ENCODE data around the gene ADISSP.

Gene ADISSP

DNA sequence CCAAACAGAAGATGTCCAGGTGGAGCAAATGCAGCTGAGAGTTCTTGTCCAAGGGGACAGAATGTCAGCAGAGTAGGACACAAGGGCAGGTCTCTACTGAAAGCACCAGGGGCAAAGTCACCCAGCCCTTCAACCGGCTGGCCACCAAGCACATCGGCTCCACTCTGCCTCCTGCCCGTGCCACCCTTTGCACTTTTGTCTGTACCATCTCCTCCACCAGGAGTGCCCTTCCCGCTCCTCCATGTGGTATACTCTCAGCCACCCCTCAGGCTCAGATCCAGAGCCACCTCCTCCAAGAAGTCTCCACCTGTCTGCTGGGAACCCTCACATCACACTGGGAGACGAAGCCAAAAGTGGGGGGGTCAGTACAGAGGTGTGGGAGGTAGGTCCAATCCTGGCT, 39.2 kb downstream of the ADISSP start:
- TF ChIP-seq, protein P1, sequence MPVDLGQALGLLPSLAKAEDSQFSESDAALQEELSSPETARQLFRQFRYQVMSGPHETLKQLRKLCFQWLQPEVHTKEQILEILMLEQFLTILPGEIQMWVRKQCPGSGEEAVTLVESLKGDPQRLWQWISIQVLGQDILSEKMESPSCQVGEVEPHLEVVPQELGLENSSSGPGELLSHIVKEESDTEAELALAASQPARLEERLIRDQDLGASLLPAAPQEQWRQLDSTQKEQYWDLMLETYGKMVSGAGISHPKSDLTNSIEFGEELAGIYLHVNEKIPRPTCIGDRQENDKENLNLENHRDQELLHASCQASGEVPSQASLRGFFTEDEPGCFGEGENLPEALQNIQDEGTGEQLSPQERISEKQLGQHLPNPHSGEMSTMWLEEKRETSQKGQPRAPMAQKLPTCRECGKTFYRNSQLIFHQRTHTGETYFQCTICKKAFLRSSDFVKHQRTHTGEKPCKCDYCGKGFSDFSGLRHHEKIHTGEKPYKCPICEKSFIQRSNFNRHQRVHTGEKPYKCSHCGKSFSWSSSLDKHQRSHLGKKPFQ (tag by site-specific recombination; IDR thresholded peaks at IDR 0.05), result no peak
- TF ChIP-seq ZNF776 (tag by site-specific recombination; IDR thresholded peaks at IDR 0.05; ENCODE audit: borderline replicate concordance), result no peak
- no peak for TF ChIP-seq ZNF623 (tag by site-specific recombination; IDR thresholded peaks at IDR 0.05)
- TF ChIP-seq ZNF792 (tag by site-specific recombination; IDR thresholded peaks at IDR 0.05), result no peak
- TF ChIP-seq ZNF660 (tag by site-specific recombination; IDR thresholded peaks at IDR 0.05), result no peak
- TF ChIP-seq, protein P2, sequence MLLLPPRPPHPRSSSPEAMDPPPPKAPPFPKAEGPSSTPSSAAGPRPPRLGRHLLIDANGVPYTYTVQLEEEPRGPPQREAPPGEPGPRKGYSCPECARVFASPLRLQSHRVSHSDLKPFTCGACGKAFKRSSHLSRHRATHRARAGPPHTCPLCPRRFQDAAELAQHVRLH (tag by site-specific recombination; IDR thresholded peaks at IDR 0.05), result no peak
- no peak for TF ChIP-seq FEZF1 (tag by site-specific recombination; IDR thresholded peaks at IDR 0.05)
- CTCF ChIA-PET, result interaction anchor here (0.7 to 1.1 kb wide), 3 partner anchors 17 to 81 kb away, joined by 3 to 6 read pairs (median 3); no protein-coding TSS in a partner anchor
- H3K36me3 ChIP-seq (ENCODE audit: control insufficient read depth in 2 of 2, insufficient read depth in 1 of 2, low read length in 2 of 2), result no peaks in the 10 kb centered on the region
- H3K9me3 ChIP-seq (ENCODE audit: control insufficient read depth, insufficient read depth, low read depth, low read length), result no peaks in the 10 kb centered on the region
- H3K27ac ChIP-seq (ENCODE audit: extremely low read depth, low read depth, low read length), result no peak overlapping the region
- POLR2A ChIA-PET, result no interaction called here
- H3K4me1 ChIP-seq (ENCODE audit: control insufficient read depth, insufficient read depth, low read length), result peaks cover 10% of the 10 kb centered on the region
- no peak overlapping the region for H3K4me3 ChIP-seq (ENCODE audit: low read depth, low read length)

DNA sequence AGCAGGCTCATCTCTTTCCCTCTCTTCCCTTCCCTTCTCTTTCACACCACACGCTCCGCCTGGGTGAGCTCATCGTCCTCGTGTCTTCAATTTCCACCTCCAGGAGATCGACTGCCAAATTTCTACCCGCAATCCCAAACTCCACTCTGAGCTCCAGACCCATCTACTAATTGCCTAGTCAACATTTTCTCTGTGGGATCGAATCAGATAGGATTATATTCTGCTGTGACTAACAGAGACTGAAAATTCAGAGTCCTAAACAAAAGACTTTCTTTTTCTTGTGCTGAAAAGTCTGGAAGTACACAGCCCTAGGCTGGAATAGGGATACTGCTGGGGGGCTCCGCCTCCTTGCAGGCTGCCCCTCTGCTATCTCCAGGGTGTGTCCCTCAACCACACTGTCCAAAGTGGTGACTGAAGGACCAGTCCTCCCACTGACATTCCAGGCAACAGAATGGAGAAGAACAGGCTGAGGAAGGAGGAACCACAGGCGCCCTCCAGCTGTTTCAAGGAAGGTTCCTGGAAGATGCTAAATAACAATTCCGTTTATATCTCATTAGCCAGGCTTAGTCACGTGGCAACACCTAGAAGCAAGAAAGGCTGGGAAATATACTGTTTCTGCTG, 40.0 kb downstream of the ADISSP start:
- Histone ChIP-seq H3K4me1 (ENCODE audit: control insufficient read depth, insufficient read depth, low read length) (peaks cover 10% of the 10 kb centered on the region), H3K4me3 (ENCODE audit: low read depth, low read length) (peak overlapping the region; percentile 6; the same call in 1 of the 2 replicates), H3K9me3 (ENCODE audit: control insufficient read depth, insufficient read depth, low read depth, low read length) (no peaks in the 10 kb centered on the region), H3K36me3 (ENCODE audit: control insufficient read depth in 2 of 2, insufficient read depth in 1 of 2, low read length in 2 of 2) (no peaks in the 10 kb centered on the region), H3K27ac (ENCODE audit: extremely low read depth, low read depth, low read length) (no peak overlapping the region)
- ChIA-PET POLR2A (interaction anchor here (0.5 to 1.0 kb wide), 3 partner anchors 40 to 105 kb away, joined by 4 read pairs; partner anchors contain the start of gene ADISSP), CTCF (interaction anchor here (0.5 to 2.5 kb wide), 9 partner anchors 10 to 82 kb away, joined by 3 to 14 read pairs (median 6); no protein-coding TSS in a partner anchor)
- TF ChIP-seq ZBTB20 (tag by site-specific recombination; IDR thresholded peaks at IDR 0.05), result peak; percentile 85
- TF ChIP-seq, protein P3, sequence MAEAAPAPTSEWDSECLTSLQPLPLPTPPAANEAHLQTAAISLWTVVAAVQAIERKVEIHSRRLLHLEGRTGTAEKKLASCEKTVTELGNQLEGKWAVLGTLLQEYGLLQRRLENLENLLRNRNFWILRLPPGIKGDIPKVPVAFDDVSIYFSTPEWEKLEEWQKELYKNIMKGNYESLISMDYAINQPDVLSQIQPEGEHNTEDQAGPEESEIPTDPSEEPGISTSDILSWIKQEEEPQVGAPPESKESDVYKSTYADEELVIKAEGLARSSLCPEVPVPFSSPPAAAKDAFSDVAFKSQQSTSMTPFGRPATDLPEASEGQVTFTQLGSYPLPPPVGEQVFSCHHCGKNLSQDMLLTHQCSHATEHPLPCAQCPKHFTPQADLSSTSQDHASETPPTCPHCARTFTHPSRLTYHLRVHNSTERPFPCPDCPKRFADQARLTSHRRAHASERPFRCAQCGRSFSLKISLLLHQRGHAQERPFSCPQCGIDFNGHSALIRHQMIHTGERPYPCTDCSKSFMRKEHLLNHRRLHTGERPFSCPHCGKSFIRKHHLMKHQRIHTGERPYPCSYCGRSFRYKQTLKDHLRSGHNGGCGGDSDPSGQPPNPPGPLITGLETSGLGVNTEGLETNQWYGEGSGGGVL (tag by site-specific recombination; IDR thresholded peaks at IDR 0.05), result peak; percentile 64
- TF ChIP-seq, protein P4, sequence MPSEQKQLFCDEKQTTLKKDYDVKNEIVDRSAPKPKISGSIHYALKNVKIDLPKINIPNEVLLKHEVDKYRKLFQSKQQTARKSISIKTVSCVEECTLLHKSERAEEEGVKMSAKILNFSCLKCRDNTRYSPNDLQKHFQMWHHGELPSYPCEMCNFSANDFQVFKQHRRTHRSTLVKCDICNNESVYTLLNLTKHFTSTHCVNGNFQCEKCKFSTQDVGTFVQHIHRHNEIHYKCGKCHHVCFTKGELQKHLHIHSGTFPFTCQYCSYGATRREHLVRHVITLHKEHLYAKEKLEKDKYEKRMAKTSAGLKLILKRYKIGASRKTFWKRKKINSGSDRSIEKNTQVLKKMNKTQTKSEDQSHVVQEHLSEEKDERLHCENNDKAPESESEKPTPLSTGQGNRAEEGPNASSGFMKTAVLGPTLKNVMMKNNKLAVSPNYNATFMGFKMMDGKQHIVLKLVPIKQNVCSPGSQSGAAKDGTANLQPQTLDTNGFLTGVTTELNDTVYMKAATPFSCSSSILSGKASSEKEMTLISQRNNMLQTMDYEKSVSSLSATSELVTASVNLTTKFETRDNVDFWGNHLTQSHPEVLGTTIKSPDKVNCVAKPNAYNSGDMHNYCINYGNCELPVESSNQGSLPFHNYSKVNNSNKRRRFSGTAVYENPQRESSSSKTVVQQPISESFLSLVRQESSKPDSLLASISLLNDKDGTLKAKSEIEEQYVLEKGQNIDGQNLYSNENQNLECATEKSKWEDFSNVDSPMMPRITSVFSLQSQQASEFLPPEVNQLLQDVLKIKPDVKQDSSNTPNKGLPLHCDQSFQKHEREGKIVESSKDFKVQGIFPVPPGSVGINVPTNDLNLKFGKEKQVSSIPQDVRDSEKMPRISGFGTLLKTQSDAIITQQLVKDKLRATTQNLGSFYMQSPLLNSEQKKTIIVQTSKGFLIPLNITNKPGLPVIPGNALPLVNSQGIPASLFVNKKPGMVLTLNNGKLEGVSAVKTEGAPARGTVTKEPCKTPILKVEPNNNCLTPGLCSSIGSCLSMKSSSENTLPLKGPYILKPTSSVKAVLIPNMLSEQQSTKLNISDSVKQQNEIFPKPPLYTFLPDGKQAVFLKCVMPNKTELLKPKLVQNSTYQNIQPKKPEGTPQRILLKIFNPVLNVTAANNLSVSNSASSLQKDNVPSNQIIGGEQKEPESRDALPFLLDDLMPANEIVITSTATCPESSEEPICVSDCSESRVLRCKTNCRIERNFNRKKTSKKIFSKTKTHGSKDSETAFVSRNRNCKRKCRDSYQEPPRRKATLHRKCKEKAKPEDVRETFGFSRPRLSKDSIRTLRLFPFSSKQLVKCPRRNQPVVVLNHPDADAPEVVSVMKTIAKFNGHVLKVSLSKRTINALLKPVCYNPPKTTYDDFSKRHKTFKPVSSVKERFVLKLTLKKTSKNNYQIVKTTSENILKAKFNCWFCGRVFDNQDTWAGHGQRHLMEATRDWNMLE (tag by site-specific recombination; conservative IDR thresholded peaks at IDR 0.05; ENCODE audit: low read depth), result 0 out of 2 replicates have a peak, but pooled peaks have one; percentile 23
- peak; percentile 82 for TF ChIP-seq GLIS1 (tag by site-specific recombination; IDR thresholded peaks at IDR 0.05)
- peak; percentile 4; the same call in 1 of the 2 replicates for TF ChIP-seq ZFHX2 (tag by site-specific recombination; conservative IDR thresholded peaks at IDR 0.05)
- TF ChIP-seq ZNF121 (tag by site-specific recombination; IDR thresholded peaks at IDR 0.05), result no peak
- TF ChIP-seq, protein P5, sequence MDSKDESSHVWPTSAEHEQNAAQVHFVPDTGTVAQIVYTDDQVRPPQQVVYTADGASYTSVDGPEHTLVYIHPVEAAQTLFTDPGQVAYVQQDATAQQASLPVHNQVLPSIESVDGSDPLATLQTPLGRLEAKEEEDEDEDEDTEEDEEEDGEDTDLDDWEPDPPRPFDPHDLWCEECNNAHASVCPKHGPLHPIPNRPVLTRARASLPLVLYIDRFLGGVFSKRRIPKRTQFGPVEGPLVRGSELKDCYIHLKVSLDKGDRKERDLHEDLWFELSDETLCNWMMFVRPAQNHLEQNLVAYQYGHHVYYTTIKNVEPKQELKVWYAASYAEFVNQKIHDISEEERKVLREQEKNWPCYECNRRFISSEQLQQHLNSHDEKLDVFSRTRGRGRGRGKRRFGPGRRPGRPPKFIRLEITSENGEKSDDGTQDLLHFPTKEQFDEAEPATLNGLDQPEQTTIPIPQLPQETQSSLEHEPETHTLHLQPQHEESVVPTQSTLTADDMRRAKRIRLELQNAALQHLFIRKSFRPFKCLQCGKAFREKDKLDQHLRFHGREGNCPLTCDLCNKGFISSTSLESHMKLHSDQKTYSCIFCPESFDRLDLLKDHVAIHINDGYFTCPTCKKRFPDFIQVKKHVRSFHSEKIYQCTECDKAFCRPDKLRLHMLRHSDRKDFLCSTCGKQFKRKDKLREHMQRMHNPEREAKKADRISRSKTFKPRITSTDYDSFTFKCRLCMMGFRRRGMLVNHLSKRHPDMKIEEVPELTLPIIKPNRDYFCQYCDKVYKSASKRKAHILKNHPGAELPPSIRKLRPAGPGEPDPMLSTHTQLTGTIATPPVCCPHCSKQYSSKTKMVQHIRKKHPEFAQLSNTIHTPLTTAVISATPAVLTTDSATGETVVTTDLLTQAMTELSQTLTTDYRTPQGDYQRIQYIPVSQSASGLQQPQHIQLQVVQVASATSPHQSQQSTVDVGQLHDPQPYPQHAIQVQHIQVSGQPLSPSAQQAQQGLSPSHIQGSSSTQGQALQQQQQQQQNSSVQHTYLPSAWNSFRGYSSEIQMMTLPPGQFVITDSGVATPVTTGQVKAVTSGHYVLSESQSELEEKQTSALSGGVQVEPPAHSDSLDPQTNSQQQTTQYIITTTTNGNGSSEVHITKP (tag by site-specific recombination; IDR thresholded peaks at IDR 0.05), result peak; percentile 77
- TF ChIP-seq ZNF561 (tag by site-specific recombination; IDR thresholded peaks at IDR 0.05; ENCODE audit: borderline replicate concordance), result no peak
- TF ChIP-seq ZNF768 (tag by site-specific recombination; IDR thresholded peaks at IDR 0.05), result no peak
- no peak for TF ChIP-seq MEIS1 (CRISPR knock-in tag; IDR thresholded peaks at IDR 0.05; ENCODE audit: borderline replicate concordance)
- TF ChIP-seq KLF1 (tag by site-specific recombination; IDR thresholded peaks at IDR 0.05), result peak; percentile 19; the same call in 1 of the 2 replicates
- TF ChIP-seq ZNF560 (tag by site-specific recombination; IDR thresholded peaks at IDR 0.05; ENCODE audit: borderline replicate concordance), result no peak
- TF ChIP-seq EGR2 (tag by site-specific recombination; IDR thresholded peaks at IDR 0.05; ENCODE audit: low read depth), result peak; percentile 27; the same call in 1 of the 2 replicates
- peak; percentile 41; the same call in 1 of the 2 replicates for TF ChIP-seq KLF8 (tag by site-specific recombination; IDR thresholded peaks at IDR 0.05)
- peak; percentile 51 for TF ChIP-seq SP3 (tag by site-specific recombination; IDR thresholded peaks at IDR 0.05)
